Gastrocnemius medialis (tissue), 4 donors: ENCODE results near the gene ADGRV1.

Experiments used
- CTCF ChIP-seq, 5 experiments: fragments of 450-650 bp in 3 of 5; fragments of 200-600 bp in 2 of 5; sonication (generic) in 2 of 5; IDR thresholded peaks in 4 of 5; conservative IDR thresholded peaks in 1 of 5; 1 replicate in 4 of 5; 2 replicates in 1 of 5; pipeline ENCODE4 v1.5.1; 2016 to 2019; ENCODE audit warnings: antibody characterized with exemption in 5 of 5, mild to moderate bottlenecking in 3 of 5, moderate library complexity in 3 of 5
- POLR2A ChIP-seq, 2 donors: fragments of 450-650 bp; IDR thresholded peaks; one replicate each; pipeline ENCODE4 v1.6.1; 2017; ENCODE audit warnings: antibody characterized with exemption in 2 of 2, mild to moderate bottlenecking in 2 of 2, moderate library complexity in 2 of 2

GRCh38 chr5:91150234-91150633 lies 591.6 kb downstream of the ADGRV1 start:
- TF ChIP-seq CTCF (IDR thresholded peaks at IDR 0.05 in 4 of 5, conservative IDR thresholded peaks at IDR 0.05 in 1 of 5): no peak
- no peak for TF ChIP-seq POLR2A (IDR thresholded peaks at IDR 0.05)
